ENCODE results near the gene STARD13. TPM values are rescaled to one million over a fixed set of nuclear protein-coding genes. Genes with fewer than 3 reads are reported as not detected.

STARD13 gene
- total RNA-seq, 1 experiment from 2014 or later, result 19.2 TPM

- peaks cover 47% of the 10 kb centered on the region for H3K36me3 ChIP-seq
- H3K4me3 ChIP-seq, result peak overlapping the region; percentile 70
- DNase-seq, result no peak
- H3K27me3 ChIP-seq, result no peaks in the 10 kb centered on the region
- no peaks in the 10 kb centered on the region for H3K9me3 ChIP-seq
Observed at GRCh38 chr13:33283195-33283911, 2.2 kb downstream of the STARD13 start.

GRCh38 chr13:33281951-33282595 is 3.5 kb downstream of the STARD13 start:
- Histone ChIP-seq H3K27me3 (no peaks in the 10 kb centered on the region), H3K9me3 (no peaks in the 10 kb centered on the region), H3K36me3 (peaks cover 56% of the 10 kb centered on the region), H3K4me3 (no peak overlapping the region)
- DNase-seq, result no peak

GRCh38 chr13:33280923-33281322 is 4.6 kb downstream of the STARD13 start:
- Histone ChIP-seq H3K9me3 (no peaks in the 10 kb centered on the region), H3K27me3 (no peaks in the 10 kb centered on the region), H3K4me3 (no peak overlapping the region), H3K36me3 (peaks cover 63% of the 10 kb centered on the region)
- no peak for DNase-seq

GRCh38 chr13:33280279-33280905 is 5.2 kb downstream of the STARD13 start:
- no peaks in the 10 kb centered on the region for H3K27me3 ChIP-seq
- DNase-seq, result no peak
- no peak overlapping the region for H3K4me3 ChIP-seq
- H3K9me3 ChIP-seq, result peaks cover 4% of the 10 kb centered on the region
- H3K36me3 ChIP-seq, result peaks cover 68% of the 10 kb centered on the region

- no peak overlapping the region for H3K4me3 ChIP-seq
- no peaks in the 10 kb centered on the region for H3K27me3 ChIP-seq
- H3K9me3 ChIP-seq, result peaks cover 6% of the 10 kb centered on the region
- peak; percentile 86 for DNase-seq
- H3K36me3 ChIP-seq, result peaks cover 69% of the 10 kb centered on the region
Observed at GRCh38 chr13:33279414-33280278, 5.9 kb downstream of the STARD13 start.

GRCh38 chr13:33278913-33279312 is 6.6 kb downstream of the STARD13 start:
- no peaks in the 10 kb centered on the region for H3K27me3 ChIP-seq

GRCh38 chr13:33277946-33278345 is 7.6 kb downstream of the STARD13 start:
- peaks cover 6% of the 10 kb centered on the region for H3K9me3 ChIP-seq
- DNase-seq, result no peak
- no peaks in the 10 kb centered on the region for H3K27me3 ChIP-seq
- H3K4me3 ChIP-seq, result no peak overlapping the region
- H3K36me3 ChIP-seq, result peaks cover 68% of the 10 kb centered on the region

More at GRCh38 chr13:33278913-33279312, 6.6 kb downstream of the STARD13 start:
- Histone ChIP-seq H3K9me3 (peaks cover 6% of the 10 kb centered on the region), H3K36me3 (peaks cover 75% of the 10 kb centered on the region), H3K4me3 (no peak overlapping the region)
- no peak for DNase-seq

- H3K36me3 ChIP-seq, result peaks cover 67% of the 10 kb centered on the region
- no peak overlapping the region for H3K4me3 ChIP-seq
- no peak for DNase-seq
- no peaks in the 10 kb centered on the region for H3K27me3 ChIP-seq
- peaks cover 6% of the 10 kb centered on the region for H3K9me3 ChIP-seq
Observed at GRCh38 chr13:33277037-33277740, 8.4 kb downstream of the STARD13 start.

GRCh38 chr13:33276570-33276969 is 9.0 kb downstream of the STARD13 start:
- Histone ChIP-seq H3K4me3 (no peak overlapping the region), H3K9me3 (peaks cover 6% of the 10 kb centered on the region), H3K36me3 (peaks cover 62% of the 10 kb centered on the region), H3K27me3 (no peaks in the 10 kb centered on the region)
- no peak for DNase-seq

- Histone ChIP-seq H3K36me3 (peaks cover 55% of the 10 kb centered on the region), H3K27me3 (no peaks in the 10 kb centered on the region), H3K4me3 (no peak overlapping the region), H3K9me3 (peaks cover 6% of the 10 kb centered on the region)
- no peak for DNase-seq
Observed at GRCh38 chr13:33275916-33276315, 9.6 kb downstream of the STARD13 start.

- H3K4me3 ChIP-seq, result no peak overlapping the region
- peaks cover 6% of the 10 kb centered on the region for H3K9me3 ChIP-seq
- DNase-seq, result no peak
Observed at GRCh38 chr13:33274264-33274663, 11.3 kb downstream of the STARD13 start.

GRCh38 chr13:33272531-33273124 is 12.9 kb downstream of the STARD13 start:
- Histone ChIP-seq H3K36me3 (peaks cover 57% of the 10 kb centered on the region), H3K9me3 (peaks cover 6% of the 10 kb centered on the region), H3K4me3 (no peak overlapping the region), H3K27me3 (no peaks in the 10 kb centered on the region)
- DNase-seq, result peak; percentile 48

More at GRCh38 chr13:33274264-33274663, 11.3 kb downstream of the STARD13 start:
- Histone ChIP-seq H3K27me3 (no peaks in the 10 kb centered on the region), H3K36me3 (peaks cover 58% of the 10 kb centered on the region)

- H3K27me3 ChIP-seq, result no peaks in the 10 kb centered on the region
- H3K36me3 ChIP-seq, result peaks cover 59% of the 10 kb centered on the region
- H3K4me3 ChIP-seq, result no peak overlapping the region
- DNase-seq, result peak; percentile 48
- peaks cover 6% of the 10 kb centered on the region for H3K9me3 ChIP-seq
Observed at GRCh38 chr13:33271759-33272158, 13.8 kb downstream of the STARD13 start.

GRCh38 chr13:33270895-33271538 is 14.5 kb downstream of the STARD13 start:
- no peak overlapping the region for H3K4me3 ChIP-seq
- DNase-seq, result no peak
- H3K27me3 ChIP-seq, result no peaks in the 10 kb centered on the region
- H3K9me3 ChIP-seq, result peaks cover 6% of the 10 kb centered on the region
- H3K36me3 ChIP-seq, result peaks cover 53% of the 10 kb centered on the region

- no peak for DNase-seq
- no peaks in the 10 kb centered on the region for H3K27me3 ChIP-seq
- no peak overlapping the region for H3K4me3 ChIP-seq
- peaks cover 47% of the 10 kb centered on the region for H3K36me3 ChIP-seq
- no peaks in the 10 kb centered on the region for H3K9me3 ChIP-seq
Observed at GRCh38 chr13:33265607-33266006, 19.9 kb downstream of the STARD13 start.
